ENCODE measurements around the gene LYSMD2.
A peak's percentile ranks its signal among the peaks of the same experiment; 100 is the strongest.
"Not testable (repeated sequence)": the region's sequence is repeated elsewhere in the genome, so short reads cannot be mapped to it uniquely, and the experiment has no call there.

Gene LYSMD2

GRCh38 chr15:51737522-51738305 lies at the start of gene LYSMD2:
LYSMD2 (minus strand) TSS chr15:51737655; CDS start chr15:51737622, 33 bp downstream.
- peak; percentile 75 for DNase-seq (ENCODE audit: low spot score)

GRCh38 chr15:51787130-51787529 lies 49.7 kb upstream of the LYSMD2 start:
- not testable (repeated sequence) for DNase-seq (ENCODE audit: low spot score)

- no peak for DNase-seq (ENCODE audit: low spot score)
Observed at GRCh38 chr15:51783967-51784366, 46.5 kb upstream of the LYSMD2 start.

- DNase-seq (ENCODE audit: low spot score) = peak; percentile 38
Observed at GRCh38 chr15:51782357-51782896, 45.0 kb upstream of the LYSMD2 start.

- DNase-seq (ENCODE audit: low spot score) = no peak
Observed at GRCh38 chr15:51781506-51781905, 44.1 kb upstream of the LYSMD2 start.

- DNase-seq (ENCODE audit: low spot score) = no peak
Observed at GRCh38 chr15:51780636-51781035, 43.2 kb upstream of the LYSMD2 start.

GRCh38 chr15:51776952-51777569 lies 39.6 kb upstream of the LYSMD2 start:
- DNase-seq (ENCODE audit: low spot score) = peak; percentile 75

GRCh38 chr15:51775967-51776816 lies 38.7 kb upstream of the LYSMD2 start:
- peak; percentile 72 for DNase-seq (ENCODE audit: low spot score)

GRCh38 chr15:51774916-51775315 lies 37.5 kb upstream of the LYSMD2 start:
- no peak for DNase-seq (ENCODE audit: low spot score)

- DNase-seq (ENCODE audit: low spot score) = no peak
Observed at GRCh38 chr15:51771773-51772172, 34.3 kb upstream of the LYSMD2 start.

- DNase-seq (ENCODE audit: low spot score) = no peak
Observed at GRCh38 chr15:51770902-51771301, 33.4 kb upstream of the LYSMD2 start.

GRCh38 chr15:51768018-51768417 lies 30.6 kb upstream of the LYSMD2 start:
- no peak for DNase-seq (ENCODE audit: low spot score)

- no peak for DNase-seq (ENCODE audit: low spot score)
Observed at GRCh38 chr15:51766341-51766740, 28.9 kb upstream of the LYSMD2 start.

- no peak for DNase-seq (ENCODE audit: low spot score)
Observed at GRCh38 chr15:51765751-51766150, 28.3 kb upstream of the LYSMD2 start.

- no peak for DNase-seq (ENCODE audit: low spot score)
Observed at GRCh38 chr15:51760805-51761204, 23.4 kb upstream of the LYSMD2 start.

GRCh38 chr15:51759557-51760070 lies 22.2 kb upstream of the LYSMD2 start:
- DNase-seq (ENCODE audit: low spot score) = peak; percentile 33

- no peak for DNase-seq (ENCODE audit: low spot score)
Observed at GRCh38 chr15:51758645-51759044, 21.2 kb upstream of the LYSMD2 start.

- DNase-seq (ENCODE audit: low spot score) = peak; percentile 23
Observed at GRCh38 chr15:51757450-51757849, 20.0 kb upstream of the LYSMD2 start.

GRCh38 chr15:51756482-51756881 lies 19.0 kb upstream of the LYSMD2 start:
- DNase-seq (ENCODE audit: low spot score) = no peak

GRCh38 chr15:51755790-51756189 lies 18.3 kb upstream of the LYSMD2 start:
- DNase-seq (ENCODE audit: low spot score) = no peak

GRCh38 chr15:51754267-51754666 lies 16.8 kb upstream of the LYSMD2 start:
- no peak for DNase-seq (ENCODE audit: low spot score)

- DNase-seq (ENCODE audit: low spot score) = no peak
Observed at GRCh38 chr15:51752888-51753287, 15.4 kb upstream of the LYSMD2 start.
